Brain microvascular endothelial cell (primary cell): Measurements from ENCODE around the gene FRS3.

ENCODE experiments used
- DNase-seq: peaks from one replicate; pipeline ENCODE4 v3.0.0-alpha.2; 2020
- H3K27ac ChIP-seq: fragments of 250-450 bp; sonication (Bioruptor Pico); 2 replicates; pipeline ENCODE4 v1.5.1; 2020; ENCODE audit warnings: mild to moderate bottlenecking, moderate library complexity
- H3K27me3 ChIP-seq: fragments of 250-450 bp; sonication (Bioruptor Pico); replicated peaks from 2 replicates; pipeline ENCODE4 v1.5.1; 2020; ENCODE audit warnings: mild to moderate bottlenecking
- H3K36me3 ChIP-seq: fragments of 250-450 bp; sonication (Bioruptor Pico); replicated peaks from 2 replicates; pipeline ENCODE4 v1.5.1; 2020; ENCODE audit warnings: mild to moderate bottlenecking
- H3K4me3 ChIP-seq: 2 replicates; pipeline ENCODE4 v1.5.1; 2011; ENCODE audit warnings: low read depth, mild to moderate bottlenecking, control low read depth, low read length, moderate library complexity
- CTCF ChIP-seq: IDR thresholded peaks from 2 replicates; pipeline ENCODE4 v1.5.1; 2011; ENCODE audit warnings: low read depth, mild to moderate bottlenecking, moderate library complexity, low read length, control low read depth, inconsistent platforms; ENCODE audit errors: missing control alignments
- in situ Hi-C: cut with HindIII; loops from 2 replicates; pipeline ENCODE4 v1.10.0; 2017; ENCODE audit warnings: low sequenced_read_pairs, low pct_ligation_motif_present

The FRS3 gene

GRCh38 chr6:41779788-41780550 lies at the start of gene FRS3:
FRS3 (minus strand) TSS chr6:41779900; CDS start chr6:41776987, 2,913 bp downstream.
- Histone ChIP-seq H3K27me3 (no peaks in the 10 kb centered on the region), H3K27ac (no peak within 1 kb of the TSS), H3K36me3 (peaks cover 5% of the 10 kb centered on the region), H3K4me3 (peak within 1 kb of the TSS; percentile 69)
- in situ Hi-C loops, result loop anchor here (25.0 kb wide), 1 partner anchor 257 kb away; no protein-coding TSS in a partner anchor
- peak; percentile 87 for TF ChIP-seq CTCF
- DNase-seq, result peak; percentile 84

- in situ Hi-C loops, result no loop called here
- no peaks in the 10 kb centered on the region for H3K36me3 ChIP-seq
- TF ChIP-seq CTCF, result no peak
- H3K27ac ChIP-seq, result no peak overlapping the region
- H3K27me3 ChIP-seq, result no peaks in the 10 kb centered on the region
- H3K4me3 ChIP-seq, result no peak overlapping the region
- no peak for DNase-seq
These were observed 46.8 kb upstream of the FRS3 start for GRCh38 chr6:41826343-41827022.

GRCh38 chr6:41824571-41825569 lies 45.2 kb upstream of the FRS3 start:
- TF ChIP-seq CTCF, result no peak
- Histone ChIP-seq H3K4me3 (no peak overlapping the region), H3K27ac (peak overlapping the region; percentile 54), H3K36me3 (no peaks in the 10 kb centered on the region), H3K27me3 (no peaks in the 10 kb centered on the region)
- in situ Hi-C loops, result no loop called here
- DNase-seq, result peak; percentile 66

GRCh38 chr6:41823178-41823577 lies 43.5 kb upstream of the FRS3 start:
- no peak overlapping the region for H3K4me3 ChIP-seq
- no peak for TF ChIP-seq CTCF
- in situ Hi-C loops, result no loop called here

GRCh38 chr6:41822021-41822420 lies 42.3 kb upstream of the FRS3 start:
- in situ Hi-C loops, result no loop called here
- Histone ChIP-seq H3K4me3 (no peak overlapping the region), H3K27me3 (no peaks in the 10 kb centered on the region), H3K36me3 (no peaks in the 10 kb centered on the region), H3K27ac (no peak overlapping the region)
- no peak for DNase-seq
- TF ChIP-seq CTCF, result no peak

More at GRCh38 chr6:41823178-41823577, 43.5 kb upstream of the FRS3 start:
- Histone ChIP-seq H3K27me3 (no peaks in the 10 kb centered on the region), H3K27ac (no peak overlapping the region), H3K36me3 (no peaks in the 10 kb centered on the region)
- DNase-seq, result no peak
